Skin of body (tissue), 2 donors: ENCODE data around the gene WNK4. TPM values are rescaled to one million over a fixed set of nuclear protein-coding genes. Genes with fewer than 3 reads are reported as not detected.
"Not testable (repeated sequence)": the region's sequence is repeated elsewhere in the genome, so short reads cannot be mapped to it uniquely, and the experiment has no call there.

Source experiments
- DNase-seq: peaks from one replicate; lab custom pipeline; 2025; lab: John Stamatoyannopoulos, UW
- total RNA-seq: library from RNA; depleted of rRNA; stranded (reverse); fragments of >200 nt; gene quantifications from one replicate; pipeline ENCODE4 v1.2.3, GENCODE V29; 2014

WNK4 gene
- total RNA-seq, 1 donor from 2014 or later = 0.59 TPM

- DNase-seq = not testable (repeated sequence)
These were observed 10.4 kb upstream of the WNK4 start for GRCh38 chr17:42769964-42770363.

DNA sequence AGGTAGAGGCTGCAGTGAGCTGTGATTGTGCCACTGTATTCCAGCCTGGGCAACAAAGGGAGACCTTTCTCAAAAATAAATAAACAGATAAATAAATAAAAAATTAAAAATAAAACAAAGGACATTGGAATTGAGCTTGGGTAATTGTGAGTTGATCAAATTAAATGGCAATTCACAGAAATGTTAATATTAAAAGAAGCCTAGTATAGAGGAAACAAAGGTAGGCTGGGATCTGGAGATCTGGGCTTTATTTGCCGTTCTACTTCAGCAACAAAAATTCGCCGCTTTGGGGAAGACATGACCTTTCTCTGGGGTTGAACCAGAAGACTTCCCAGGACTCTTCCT is 7.5 kb upstream of the WNK4 start:
- DNase-seq = no peak

- DNase-seq = peak; percentile 49
These were observed 6.9 kb upstream of the WNK4 start, which contains the start of gene VPS25 for GRCh38 chr17:42773290-42774035. TSS of gene VPS25 (plus strand) at chr17:42773449. CDS start at chr17:42773476, 27 bp downstream.

DNA sequence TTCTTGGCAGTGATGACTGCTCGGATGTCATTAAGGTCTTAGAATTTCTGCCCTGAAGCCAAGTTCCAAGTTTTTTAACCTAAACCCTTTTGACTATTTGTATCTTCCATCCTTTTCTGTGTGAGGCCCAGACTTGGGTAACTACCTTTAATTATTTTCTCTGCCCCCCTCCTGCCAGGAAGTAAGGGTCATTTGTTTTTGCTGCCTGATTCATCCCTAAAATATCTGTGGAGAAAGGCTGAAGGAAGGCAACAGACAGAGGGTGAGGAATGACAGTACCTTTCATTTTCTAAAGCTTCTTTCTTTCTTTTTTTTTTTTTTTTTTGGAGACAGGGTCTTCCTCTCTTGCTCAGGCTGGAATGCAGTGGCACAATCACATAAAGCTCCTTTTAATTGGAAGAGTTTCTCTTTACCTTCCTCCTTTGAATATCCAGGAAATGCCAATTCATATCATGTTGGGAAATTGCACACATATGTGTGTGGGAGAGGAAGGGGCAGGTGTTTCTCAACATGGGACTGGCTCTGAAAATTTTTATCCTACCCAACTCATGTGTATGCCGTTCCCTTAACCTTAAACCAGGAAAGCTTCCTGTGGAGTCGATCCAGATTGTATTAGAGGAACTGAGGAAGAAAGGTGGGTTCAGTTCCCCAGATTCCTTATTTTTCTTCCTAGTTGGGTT is 6.2 kb upstream of the WNK4 start:
- no peak for DNase-seq

DNA sequence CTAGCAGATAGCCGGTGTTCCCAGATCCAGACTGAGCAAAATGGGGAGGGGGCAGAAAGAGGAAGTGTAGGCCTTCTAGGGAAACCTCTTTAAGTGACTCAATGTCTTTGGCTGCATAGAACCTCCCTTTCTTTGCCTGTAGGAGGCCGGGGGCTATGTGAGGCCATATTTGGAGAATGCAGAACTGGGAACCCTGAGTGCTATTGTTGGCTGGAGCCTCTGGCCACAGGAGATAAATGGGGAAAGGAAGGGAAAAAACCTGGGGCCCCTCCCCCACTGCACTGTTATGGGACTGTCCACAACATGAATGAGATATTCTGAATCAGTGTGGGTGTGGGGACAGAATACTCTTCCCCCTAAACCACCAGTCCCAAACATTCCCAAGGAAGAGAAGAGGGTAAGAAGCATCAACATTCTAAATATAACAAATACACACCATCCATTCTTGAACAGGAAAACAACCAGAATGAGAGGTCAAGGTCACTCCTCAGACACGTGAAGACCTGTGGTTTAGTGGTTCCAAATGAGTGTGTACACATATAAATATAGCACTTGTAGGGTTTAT is 4.8 kb upstream of the WNK4 start:
- DNase-seq = no peak

GRCh38 chr17:42778570-42778969 is 1.8 kb upstream of the WNK4 start:
- no peak for DNase-seq

DNA sequence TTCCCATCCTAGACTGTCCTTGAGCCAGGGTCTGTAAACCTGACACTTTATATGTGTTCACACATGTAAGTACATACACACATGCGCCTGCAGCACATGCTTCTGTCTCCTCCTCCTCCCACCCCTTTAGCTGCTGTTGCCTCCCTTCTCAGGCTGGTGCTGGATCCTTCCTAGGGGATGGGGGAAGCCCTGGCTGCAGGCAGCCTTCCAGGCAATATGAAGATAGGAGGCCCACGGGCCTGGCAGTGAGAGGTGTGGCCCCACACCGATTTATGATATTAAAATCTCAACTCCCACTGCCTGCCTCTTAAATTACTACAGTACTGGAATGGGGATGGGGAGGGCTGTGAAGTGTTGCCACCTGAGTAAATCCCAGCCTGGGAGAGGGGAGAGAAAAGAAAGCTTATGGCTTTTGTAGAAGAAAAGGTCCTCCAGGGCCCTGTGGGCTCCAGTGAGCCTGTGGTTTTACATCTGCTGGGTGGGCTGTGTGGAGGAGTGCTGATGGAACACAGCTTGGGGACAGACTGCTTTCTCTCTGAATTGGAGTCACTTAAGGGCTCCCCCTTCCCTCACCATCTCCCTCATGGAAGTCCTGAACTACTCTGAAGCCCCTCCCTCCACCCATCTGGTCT is 990 bp upstream of the WNK4 start:
- DNase-seq = peak; percentile 28

GRCh38 chr17:42780851-42781638 is 635 bp downstream of the WNK4 start:
- no peak for DNase-seq

GRCh38 chr17:42781639-42782165 is 1.3 kb downstream of the WNK4 start:
- DNase-seq = no peak

GRCh38 chr17:42782166-42783061 is 2.0 kb downstream of the WNK4 start:
- DNase-seq = no peak

DNA sequence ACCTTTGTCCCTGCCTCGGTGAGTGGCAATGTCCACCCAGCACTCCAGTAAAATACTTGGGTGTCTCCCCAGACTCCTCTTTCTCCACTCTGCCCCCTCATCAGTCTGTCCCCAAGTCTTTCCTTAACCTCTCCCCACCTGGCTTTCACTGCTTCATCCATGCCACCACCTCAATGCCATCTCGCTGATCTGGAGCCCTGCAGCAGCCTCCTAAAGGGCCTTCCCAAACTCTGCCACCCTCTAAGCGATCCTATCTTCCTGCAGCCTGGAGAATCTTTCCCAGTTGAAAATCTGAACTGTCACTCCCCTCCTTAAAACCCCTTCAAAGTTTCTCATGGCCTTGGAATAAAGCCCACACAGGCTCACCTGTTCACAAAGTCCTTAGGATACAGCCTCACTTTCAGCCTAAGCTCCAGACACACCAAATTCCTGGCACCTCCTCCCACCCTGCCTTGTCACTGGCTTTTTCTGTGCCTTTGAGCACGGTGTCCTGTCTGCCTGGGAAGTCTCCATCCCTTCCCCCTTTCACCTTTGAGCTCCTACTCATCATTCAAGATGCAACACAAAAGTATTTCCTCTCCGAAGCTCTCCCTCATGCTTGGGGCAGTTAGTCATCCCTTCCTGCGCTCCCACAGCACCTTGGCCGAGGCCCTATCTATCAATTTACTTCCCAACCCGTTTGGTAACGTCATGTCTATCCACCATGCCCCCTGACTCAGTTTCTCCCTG is 2.8 kb downstream of the WNK4 start:
- DNase-seq = no peak

- DNase-seq = no peak
These were observed 3.4 kb downstream of the WNK4 start for GRCh38 chr17:42783791-42784138.

DNA sequence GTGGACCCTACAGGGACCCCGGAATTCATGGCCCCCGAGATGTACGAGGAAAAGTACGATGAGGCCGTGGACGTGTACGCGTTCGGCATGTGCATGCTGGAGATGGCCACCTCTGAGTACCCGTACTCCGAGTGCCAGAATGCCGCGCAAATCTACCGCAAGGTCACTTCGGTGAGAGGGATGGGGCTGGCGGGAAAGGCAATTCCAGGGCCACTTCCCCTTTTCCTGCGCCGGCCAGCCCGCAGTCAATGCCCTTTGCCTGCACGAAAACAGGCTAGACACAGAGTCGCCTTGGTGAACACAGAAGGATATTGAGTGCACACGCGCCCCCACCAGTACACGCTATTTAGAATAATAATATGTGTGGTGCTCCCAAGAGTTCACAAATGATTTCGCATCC is 4.0 kb downstream of the WNK4 start:
- no peak for DNase-seq

GRCh38 chr17:42784811-42785592 is 4.6 kb downstream of the WNK4 start:
- DNase-seq = no peak

DNA sequence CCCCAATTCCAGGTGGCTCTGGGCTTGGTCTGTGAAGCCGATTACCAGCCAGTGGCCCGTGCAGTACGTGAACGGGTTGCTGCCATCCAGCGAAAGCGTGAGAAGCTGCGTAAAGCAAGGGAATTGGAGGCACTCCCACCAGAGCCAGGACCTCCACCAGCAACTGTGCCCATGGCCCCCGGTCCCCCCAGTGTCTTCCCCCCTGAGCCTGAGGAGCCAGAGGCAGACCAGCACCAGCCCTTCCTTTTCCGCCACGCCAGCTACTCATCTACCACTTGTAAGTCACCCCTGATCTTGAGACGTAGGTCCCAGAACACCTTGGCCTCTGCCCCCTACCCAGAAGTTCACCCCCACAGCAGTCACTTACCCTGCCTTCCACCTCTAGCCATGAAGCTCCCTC is 6.9 kb downstream of the WNK4 start:
- no peak for DNase-seq

GRCh38 chr17:42791948-42792347 is 11.5 kb downstream of the WNK4 start:
- DNase-seq = no peak

GRCh38 chr17:42792545-42792944 is 12.1 kb downstream of the WNK4 start:
- no peak for DNase-seq

DNA sequence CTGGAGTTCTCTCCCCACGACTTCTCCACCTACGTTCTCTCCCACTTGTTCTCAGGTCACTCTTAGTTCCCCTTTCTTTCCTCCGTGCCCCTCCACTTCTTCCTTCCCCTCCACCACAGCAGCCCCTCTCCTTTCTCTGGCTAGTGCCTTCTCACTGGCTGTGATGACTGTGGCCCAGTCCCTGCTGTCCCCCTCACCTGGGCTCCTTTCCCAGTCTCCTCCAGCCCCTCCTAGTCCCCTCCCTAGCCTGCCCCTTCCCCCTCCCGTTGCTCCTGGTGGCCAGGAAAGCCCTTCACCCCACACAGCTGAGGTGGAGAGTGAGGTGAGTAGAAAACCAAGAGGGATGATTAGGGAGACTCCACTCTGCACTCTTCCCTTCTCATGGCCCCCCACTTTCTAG is 14.7 kb downstream of the WNK4 start:
- no peak for DNase-seq

- DNase-seq = no peak
These were observed 15.1 kb downstream of the WNK4 start for GRCh38 chr17:42795465-42795864.
